Ammon's horn (tissue), 1 donor: ENCODE measurements around the gene NRIP3.
"Not testable (repeated sequence)": the region's sequence is repeated elsewhere in the genome, so short reads cannot be mapped to it uniquely, and the experiment has no call there.

Experiments
- DNase-seq: peaks from one replicate; pipeline ENCODE4 v3.0.0-alpha.2; 2016; ENCODE audit warnings: low spot score

The NRIP3 gene

DNA sequence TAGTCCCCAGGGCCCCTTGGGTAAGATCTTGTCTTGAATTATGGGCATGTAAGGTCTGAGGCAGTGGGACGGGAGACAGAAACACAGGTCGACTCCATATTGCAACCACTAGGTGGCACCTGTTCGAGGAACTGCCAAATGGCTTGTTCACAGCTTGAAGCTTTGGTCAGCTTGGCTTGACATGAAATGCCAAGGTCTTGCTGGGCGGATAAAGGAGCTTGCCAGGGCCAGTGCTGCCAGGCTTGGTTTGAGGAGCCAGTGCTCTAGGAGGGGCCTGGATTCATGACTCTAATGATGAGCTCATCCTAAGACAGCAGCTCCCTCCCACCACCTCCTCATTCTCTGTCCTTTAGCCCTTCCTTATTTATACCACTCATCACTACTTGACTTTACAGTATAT lies 11.9 kb upstream of the NRIP3 start:
- peak; percentile 88 for DNase-seq

DNA sequence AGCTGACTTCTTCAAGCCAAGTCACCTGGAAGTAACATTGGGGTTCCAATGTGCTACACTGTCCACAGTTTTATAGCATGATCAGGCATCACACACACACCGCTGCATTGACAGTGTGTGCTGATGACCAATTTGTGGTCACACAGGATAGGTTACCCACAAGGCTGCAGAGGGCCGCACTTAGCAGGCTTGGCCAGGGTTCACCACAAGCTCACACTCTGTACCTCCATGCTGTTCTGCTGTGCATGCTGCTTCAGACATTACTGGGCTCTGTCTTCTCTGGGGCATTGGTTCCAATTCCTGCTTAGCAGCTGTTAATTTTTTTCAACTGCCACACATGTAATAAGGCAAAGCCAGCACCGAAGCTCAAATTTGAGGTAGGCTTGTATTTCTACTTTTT lies 11.0 kb upstream of the NRIP3 start:
- DNase-seq = no peak

DNA sequence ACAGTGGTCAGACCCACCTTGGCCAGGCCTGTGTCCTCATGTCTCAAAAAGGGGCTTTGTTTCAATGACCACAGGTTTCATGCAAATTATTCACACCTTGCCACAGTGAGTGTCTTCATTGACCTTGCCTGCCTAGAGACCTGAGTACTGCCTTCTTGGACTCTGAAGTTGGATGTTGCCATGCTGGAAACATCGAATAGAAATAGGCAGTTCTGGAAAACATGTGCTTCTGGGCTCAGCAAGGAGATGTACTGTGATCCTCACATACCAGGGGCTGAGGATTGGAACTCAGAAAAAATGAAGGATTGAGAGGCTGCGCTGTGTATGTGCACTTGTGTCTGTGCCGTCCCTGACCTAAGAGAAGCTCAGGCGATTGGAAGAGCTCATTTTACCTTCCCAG lies 9.6 kb upstream of the NRIP3 start:
- DNase-seq = no peak

GRCh38 chr11:9009538-9009937 lies 5.7 kb upstream of the NRIP3 start:
- DNase-seq = not testable (repeated sequence)

DNA sequence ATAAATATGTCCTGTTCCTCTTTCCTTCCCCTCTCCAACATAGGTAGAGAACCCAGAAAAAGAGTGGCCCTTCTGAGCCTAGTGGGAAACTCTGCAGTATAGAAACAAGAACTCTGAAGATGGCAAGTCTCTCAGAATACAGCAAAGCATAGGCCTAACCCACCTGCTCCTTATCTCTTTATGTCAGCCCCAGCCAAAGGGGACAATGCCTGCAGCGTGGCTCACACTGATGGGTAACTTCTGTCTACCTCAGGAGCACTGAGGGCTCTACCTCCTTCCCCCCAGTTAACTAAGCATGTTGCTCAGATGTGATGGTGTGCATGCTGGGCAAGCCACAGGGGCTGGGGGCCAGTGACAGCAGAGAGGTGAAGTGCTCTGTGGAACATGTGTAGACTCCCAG lies 4.9 kb upstream of the NRIP3 start:
- no peak for DNase-seq

DNA sequence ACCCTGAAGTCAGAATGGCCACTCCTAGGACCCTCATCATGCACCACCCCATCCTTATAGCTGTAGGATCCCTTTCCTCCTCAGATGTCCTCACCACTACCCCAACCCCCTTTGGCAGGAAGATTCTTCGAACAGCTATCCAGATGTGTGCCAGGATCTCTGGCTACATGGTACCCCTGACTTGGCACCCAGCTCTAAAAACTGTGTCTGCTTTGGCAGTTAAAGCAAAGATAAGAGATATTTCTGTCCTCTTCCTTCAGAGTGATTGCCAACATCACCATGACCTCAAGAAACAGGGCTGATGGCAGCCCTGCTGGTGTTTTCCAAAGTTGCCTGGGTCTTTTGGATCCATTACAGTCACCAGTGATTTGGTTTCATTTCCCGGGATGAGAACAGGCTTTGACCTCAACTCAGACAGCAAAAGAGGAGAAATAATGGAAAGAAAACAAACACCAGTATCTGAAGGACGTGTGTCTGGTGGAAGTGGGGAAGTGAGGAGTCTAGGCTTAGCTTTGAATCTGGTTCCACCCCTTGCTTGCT lies 4.3 kb upstream of the NRIP3 start:
- DNase-seq = no peak

DNA sequence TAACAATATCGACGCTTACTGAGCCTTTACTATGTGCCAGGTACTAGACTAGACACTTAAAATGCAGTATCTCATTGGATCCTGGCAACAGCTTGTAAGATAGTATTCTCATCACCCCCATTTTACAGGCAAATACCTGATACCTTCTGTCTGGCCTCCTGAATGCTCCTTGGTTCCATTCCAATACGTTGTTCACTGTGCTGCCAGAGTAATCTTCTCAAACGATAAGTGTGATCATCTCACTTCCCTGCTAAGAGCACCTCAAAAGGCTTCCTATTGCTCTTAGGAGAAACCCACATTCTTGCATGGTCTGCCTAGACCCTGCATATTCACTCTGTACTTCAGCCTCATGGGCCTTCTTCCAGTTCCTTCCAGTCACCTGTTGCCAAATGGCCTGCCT lies 1.3 kb upstream of the NRIP3 start:
- DNase-seq = no peak

- no peak for DNase-seq
Observed at GRCh38 chr11:9004183-9004926, 554 bp upstream of the NRIP3 start.

DNA sequence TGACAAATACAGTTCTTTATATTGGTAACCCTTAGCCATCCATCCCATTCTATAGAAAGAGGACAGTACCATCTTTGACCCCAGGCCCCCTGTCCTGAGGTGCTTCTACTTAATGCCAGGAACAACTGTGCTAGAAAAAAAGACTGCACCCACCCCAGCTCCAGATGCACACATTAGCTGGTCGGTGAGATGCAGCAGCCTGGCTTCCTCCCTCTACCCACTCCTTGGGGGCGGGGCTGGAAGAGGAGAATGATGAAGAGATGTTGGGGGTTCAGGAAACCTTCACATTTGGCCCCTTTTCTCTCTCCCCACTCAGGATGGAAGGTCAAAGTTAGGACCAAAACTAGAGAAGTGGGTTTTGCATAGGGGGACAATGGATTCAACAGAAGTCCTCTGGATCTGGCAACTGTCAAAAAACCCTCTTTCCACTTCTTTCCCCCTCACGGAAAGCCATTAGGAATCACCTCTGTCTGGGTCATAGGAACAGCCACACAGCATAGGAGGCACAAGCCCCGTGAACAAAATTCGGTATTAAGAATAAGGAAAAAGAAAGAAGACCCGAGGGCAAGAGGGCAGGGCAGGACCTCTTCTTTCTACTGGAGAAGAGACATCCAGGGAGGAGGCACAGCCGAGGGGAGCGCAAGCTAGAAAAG lies 755 bp downstream of the NRIP3 start:
- no peak for DNase-seq

GRCh38 chr11:9001736-9002135 lies 2.1 kb downstream of the NRIP3 start:
- DNase-seq = no peak

DNA sequence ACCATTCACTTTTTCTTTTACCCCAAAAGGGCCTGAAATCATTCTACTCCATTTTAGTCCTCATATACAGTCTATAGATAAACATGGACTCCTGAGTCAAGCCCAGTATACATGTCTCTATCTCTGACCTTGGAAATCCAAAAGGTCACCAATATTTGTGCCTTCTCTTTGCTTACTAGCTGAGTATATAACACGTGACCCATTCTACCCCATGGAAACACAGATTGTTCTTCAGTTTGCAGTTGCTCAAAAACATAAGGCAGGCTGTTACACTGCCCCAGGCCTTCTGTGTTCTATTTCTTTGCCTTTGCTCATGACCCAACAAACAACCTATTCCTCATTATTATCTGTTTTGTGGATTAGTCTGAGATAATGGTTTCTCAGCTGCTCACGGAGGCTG lies 5.8 kb downstream of the NRIP3 start:
- no peak for DNase-seq

DNA sequence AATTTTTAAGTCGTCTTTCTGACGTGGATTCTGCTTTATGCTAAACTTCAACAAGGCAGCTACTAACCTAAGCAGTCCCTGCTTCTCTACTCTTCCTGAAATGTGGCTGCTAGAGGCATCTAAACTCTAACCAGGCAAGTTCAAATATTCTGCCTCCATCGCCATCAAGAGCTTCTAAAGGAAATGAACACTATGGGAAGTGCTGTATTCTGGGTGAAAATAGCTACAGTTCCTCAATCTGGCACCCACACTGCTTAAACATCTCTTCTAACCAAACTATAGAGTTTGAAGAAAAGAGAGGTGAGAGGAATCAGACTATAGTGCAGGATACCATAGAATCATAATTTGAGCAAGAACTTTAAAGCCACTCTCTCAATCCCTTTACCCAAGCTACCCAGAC lies 6.3 kb downstream of the NRIP3 start:
- no peak for DNase-seq

- no peak for DNase-seq
Observed at GRCh38 chr11:8989453-8989852, 14.3 kb downstream of the NRIP3 start.

- no peak for DNase-seq
Observed at GRCh38 chr11:8988329-8989234, 15.2 kb downstream of the NRIP3 start.

- no peak for DNase-seq
Observed at GRCh38 chr11:8987446-8987845, 16.4 kb downstream of the NRIP3 start.

DNA sequence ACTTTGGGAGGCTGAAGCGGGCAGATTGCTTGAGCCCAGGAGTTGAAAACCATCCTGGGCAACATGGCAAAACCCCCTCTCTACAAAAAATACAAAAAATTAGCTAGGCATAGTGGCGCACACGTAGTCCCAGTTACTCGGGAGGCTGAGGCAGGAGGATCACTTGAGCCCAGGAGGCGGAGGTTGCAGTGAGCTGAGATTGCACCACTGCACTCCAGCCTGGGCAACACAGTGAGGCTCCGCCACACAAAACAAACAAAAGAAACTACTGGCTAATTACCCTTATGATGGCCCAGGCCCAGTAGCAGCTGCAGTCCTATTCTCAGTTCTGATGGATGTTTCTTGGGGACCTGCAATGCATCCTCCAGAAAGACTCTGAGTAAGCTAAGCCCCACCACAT lies 17.0 kb downstream of the NRIP3 start:
- DNase-seq = not testable (repeated sequence)

DNA sequence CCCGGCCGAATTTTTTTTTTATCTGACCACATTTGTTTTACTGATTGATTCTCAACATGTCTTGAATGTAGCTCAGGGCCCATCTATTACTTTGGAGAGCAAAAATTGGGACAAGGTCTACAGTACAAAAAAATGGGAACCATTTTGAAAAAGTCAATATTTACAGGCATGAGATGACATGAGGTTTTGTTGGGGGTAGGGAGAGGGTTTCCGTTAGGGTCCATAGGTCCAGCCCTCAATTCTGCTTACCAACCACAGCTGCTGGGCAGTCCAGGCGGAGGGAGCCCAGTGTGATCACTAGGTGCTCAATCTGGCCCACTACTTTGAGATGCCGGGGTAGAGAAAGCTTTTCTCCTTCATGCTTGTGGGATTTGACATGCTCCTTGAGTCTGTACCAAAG lies 18.3 kb downstream of the NRIP3 start:
- no peak for DNase-seq

DNA sequence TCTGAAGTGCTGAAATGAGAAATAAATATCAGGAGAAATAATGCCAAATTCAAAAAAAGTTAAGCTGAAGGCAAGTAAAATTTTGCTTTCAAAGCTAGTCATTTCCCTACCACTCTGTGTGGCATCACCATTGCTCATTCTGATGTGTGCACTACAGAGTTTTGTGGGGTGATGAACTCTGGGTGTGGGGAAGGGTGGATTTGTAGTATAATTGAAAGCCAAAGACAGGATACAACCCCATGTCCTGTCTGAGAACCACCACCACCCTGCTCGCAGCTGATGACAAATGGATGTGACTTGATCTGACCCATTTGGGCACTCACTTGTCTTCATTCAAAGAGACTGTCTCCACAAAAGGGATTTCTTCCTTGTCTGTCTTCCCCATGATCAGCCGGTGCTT lies 20.2 kb downstream of the NRIP3 start:
- no peak for DNase-seq

GRCh38 chr11:8980485-8980884 lies 23.3 kb downstream of the NRIP3 start:
- DNase-seq = no peak

- not testable (repeated sequence) for DNase-seq
Observed at GRCh38 chr11:8979365-8979764, 24.4 kb downstream of the NRIP3 start.

GRCh38 chr11:8973121-8973520 lies 30.7 kb downstream of the NRIP3 start:
- DNase-seq = no peak

- no peak for DNase-seq
Observed at GRCh38 chr11:8971924-8972316, 31.9 kb downstream of the NRIP3 start.
